ENCODE data around the gene GRAMD1A.
"Not testable (repeated sequence)": the region's sequence is repeated elsewhere in the genome, so short reads cannot be mapped to it uniquely, and the experiment has no call there.

The GRAMD1A gene

GRCh38 chr19:34960940-34961679 is 39.0 kb upstream of the GRAMD1A start:
- CTCF ChIA-PET, result interaction anchor here (4.6 kb wide), 1 partner anchor 12 kb away, joined by 21 read pairs; no protein-coding TSS in a partner anchor
- POLR2A ChIA-PET, result no interaction called here
- TF ChIP-seq, protein P1, sequence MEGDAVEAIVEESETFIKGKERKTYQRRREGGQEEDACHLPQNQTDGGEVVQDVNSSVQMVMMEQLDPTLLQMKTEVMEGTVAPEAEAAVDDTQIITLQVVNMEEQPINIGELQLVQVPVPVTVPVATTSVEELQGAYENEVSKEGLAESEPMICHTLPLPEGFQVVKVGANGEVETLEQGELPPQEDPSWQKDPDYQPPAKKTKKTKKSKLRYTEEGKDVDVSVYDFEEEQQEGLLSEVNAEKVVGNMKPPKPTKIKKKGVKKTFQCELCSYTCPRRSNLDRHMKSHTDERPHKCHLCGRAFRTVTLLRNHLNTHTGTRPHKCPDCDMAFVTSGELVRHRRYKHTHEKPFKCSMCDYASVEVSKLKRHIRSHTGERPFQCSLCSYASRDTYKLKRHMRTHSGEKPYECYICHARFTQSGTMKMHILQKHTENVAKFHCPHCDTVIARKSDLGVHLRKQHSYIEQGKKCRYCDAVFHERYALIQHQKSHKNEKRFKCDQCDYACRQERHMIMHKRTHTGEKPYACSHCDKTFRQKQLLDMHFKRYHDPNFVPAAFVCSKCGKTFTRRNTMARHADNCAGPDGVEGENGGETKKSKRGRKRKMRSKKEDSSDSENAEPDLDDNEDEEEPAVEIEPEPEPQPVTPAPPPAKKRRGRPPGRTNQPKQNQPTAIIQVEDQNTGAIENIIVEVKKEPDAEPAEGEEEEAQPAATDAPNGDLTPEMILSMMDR (IDR thresholded peaks at IDR 0.05; ENCODE audit: control extremely low read depth, extremely low read depth, low read depth, missing control alignments), result no peak
- no peak for DNase-seq (ENCODE audit: extremely low spot score)

- ChIA-PET POLR2A (no interaction called here), CTCF (interaction anchor here (1.3 to 4.6 kb wide), 2 partner anchors 11 to 65 kb away, joined by 3 to 21 read pairs; no protein-coding TSS in a partner anchor)
- DNase-seq (ENCODE audit: extremely low spot score), result no peak
- TF ChIP-seq, protein P1 (IDR thresholded peaks at IDR 0.05; ENCODE audit: control extremely low read depth, extremely low read depth, low read depth, missing control alignments), result no peak
Measured at GRCh38 chr19:34961775-34962686, 38.1 kb upstream of the GRAMD1A start.

- TF ChIP-seq, protein P1 (IDR thresholded peaks at IDR 0.05; ENCODE audit: control extremely low read depth, extremely low read depth, low read depth, missing control alignments), result no peak
- CTCF ChIA-PET, result interaction anchor here (1.3 to 4.6 kb wide), 3 partner anchors 10 to 64 kb away, joined by 3 to 21 read pairs (median 8); no protein-coding TSS in a partner anchor
- DNase-seq (ENCODE audit: extremely low spot score), result peak; percentile 23
- POLR2A ChIA-PET, result no interaction called here
Measured at GRCh38 chr19:34962687-34963572, 37.2 kb upstream of the GRAMD1A start.

DNA sequence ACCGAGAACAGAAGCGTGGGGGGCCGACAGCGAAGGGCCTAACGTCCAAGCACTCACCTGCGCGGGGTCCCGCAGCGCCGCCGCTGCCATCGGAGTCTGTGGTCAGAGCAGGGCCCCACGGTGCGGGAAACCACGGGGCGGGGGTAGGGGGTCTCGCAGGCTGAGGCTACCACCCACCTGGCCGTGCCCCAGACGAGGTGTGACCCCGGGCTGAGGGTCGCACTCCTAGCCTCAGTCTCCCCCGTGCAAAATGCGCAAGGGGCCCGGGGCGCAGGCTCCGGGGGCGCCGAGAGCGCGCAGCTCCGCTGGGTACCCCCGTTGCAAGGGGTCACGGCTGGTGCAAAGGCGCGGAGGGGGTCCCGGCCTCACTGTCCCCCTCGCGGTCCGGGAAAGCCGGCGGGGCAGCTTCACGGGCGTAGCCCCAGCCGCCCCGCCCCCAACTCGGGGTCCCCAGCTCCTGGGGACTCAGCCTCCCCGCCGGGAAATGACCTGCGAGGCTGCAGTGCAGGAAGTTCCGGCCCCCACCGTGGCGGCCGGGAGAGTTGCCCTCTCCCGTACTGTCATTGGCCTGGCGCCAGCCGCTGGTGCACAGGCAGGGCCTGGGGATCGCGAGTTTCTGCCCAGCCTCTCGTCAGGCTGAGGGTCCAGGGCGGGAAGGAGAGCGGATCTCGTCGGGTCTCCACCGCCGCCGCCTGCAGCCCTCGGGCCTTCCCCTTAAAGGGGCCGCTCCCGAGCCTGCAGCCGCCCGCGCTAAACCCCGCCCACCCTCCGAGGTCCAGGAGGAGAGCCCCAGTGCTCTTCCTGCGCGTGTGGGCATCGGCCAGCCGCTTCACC is 36.3 kb upstream of the GRAMD1A start, which contains the start of gene ZNF792:
Gene ZNF792 (minus strand): TSS at position 657 of the 834 bp plus-strand sequence. CDS start 567 bp downstream, at position 90.
- peak; percentile 84 for DNase-seq (ENCODE audit: extremely low spot score)
- ChIA-PET POLR2A (no interaction called here), CTCF (interaction anchor here (1.9 to 4.6 kb wide), 2 partner anchors 9 to 50 kb away, joined by 8 to 21 read pairs; no protein-coding TSS in a partner anchor)
- TF ChIP-seq, protein P1 (IDR thresholded peaks at IDR 0.05; ENCODE audit: control extremely low read depth, extremely low read depth, low read depth, missing control alignments), result no peak

- ChIA-PET POLR2A (no interaction called here), CTCF (interaction anchor here (1.9 kb wide), 1 partner anchor 49 kb away, joined by 8 read pairs; no protein-coding TSS in a partner anchor)
- TF ChIP-seq, protein P1 (IDR thresholded peaks at IDR 0.05; ENCODE audit: control extremely low read depth, extremely low read depth, low read depth, missing control alignments), result no peak
- DNase-seq (ENCODE audit: extremely low spot score), result no peak
Measured at GRCh38 chr19:34964598-34964997, 35.5 kb upstream of the GRAMD1A start.

- CTCF ChIA-PET, result interaction anchor here (4.5 kb wide), 1 partner anchor 48 kb away, joined by 21 read pairs; no protein-coding TSS in a partner anchor
- DNase-seq (ENCODE audit: extremely low spot score); POLR2A ChIA-PET: not testable (repeated sequence)
Measured at GRCh38 chr19:34965505-34965904, 34.6 kb upstream of the GRAMD1A start.
